GM18507 (cell line): Measurements from ENCODE around the gene ABCD4.
"Not testable (repeated sequence)": the region's sequence is repeated elsewhere in the genome, so short reads cannot be mapped to it uniquely, and the experiment has no call there.

Source experiments
- DNase-seq: peaks from one replicate; pipeline ENCODE4 v3.0.0; 2011; ENCODE audit warnings: low read depth; ENCODE audit not compliant: insufficient read length; ENCODE audit errors: extremely low spot score
- FAIRE-seq: peaks from 2 replicates; lab custom pipeline; 2011; peaks lifted over from hg19 to GRCh38; lab: Jason Lieb, UNC

The ABCD4 gene

DNA sequence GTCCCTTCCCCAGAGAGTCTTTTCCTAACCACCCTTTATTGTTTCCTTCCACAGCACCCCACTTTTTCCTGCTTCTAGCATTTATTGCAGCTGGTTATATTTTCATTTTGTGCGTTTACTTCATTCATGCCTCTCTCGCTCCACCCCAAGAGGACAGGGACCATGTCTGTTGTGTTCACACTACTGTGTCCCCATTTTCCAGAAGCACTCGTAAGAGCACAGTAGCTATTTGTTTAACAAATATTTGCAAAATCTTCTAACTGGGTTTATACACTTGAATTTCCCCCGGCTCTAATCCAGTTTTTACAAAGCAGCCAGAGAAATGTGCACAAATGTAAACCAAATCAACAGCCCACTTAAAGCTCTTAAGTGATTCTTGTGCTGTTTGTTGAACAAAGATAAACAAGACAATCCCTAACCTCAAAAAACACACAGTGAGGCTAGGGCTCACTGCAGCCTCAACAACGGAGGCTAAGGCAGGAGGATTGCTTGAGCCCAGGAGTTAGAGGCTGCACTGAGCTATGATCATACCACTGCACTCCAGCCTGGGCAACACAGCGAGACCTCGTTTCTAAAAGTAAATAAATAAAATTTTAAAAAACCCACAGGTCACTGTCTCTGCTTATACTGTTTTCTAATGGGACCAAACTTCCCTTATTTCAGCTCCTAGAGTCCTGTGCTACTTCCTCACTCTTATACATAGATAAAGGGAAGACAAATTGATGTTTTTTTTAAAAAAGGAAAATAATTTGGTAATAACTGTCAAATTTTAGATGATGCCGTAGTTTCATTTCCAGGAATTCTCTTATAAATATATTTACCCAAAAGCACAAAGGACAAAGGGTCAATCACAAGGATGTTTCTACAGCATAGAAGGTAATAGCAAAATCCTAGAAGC lies 6.6 kb upstream of the ABCD4 start:
- DNase-seq = no peak

DNA sequence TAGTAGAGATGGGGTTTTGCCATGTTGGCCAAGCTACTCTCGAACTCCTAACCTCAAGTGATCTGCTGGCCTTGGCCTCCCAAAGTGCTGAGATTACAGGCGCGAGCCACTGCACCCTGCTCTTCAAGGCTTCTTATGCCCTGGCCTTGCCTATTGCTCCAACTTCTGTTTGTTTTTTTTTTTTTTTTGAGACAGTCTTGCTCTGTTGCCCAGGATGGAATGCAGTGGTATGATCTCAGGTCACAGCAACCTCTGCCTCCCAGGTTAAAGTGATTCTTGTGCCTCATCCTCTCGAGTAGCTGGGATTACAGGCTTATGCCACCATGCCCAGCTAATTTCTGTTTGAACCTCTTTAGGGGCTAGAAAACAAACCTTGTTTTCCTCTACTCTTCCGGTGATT lies 6.0 kb upstream of the ABCD4 start:
- FAIRE-seq (no peak), DNase-seq (no peak)

More for the DNA sequence above, 6.6 kb upstream of the ABCD4 start:
- no peak for FAIRE-seq

DNA sequence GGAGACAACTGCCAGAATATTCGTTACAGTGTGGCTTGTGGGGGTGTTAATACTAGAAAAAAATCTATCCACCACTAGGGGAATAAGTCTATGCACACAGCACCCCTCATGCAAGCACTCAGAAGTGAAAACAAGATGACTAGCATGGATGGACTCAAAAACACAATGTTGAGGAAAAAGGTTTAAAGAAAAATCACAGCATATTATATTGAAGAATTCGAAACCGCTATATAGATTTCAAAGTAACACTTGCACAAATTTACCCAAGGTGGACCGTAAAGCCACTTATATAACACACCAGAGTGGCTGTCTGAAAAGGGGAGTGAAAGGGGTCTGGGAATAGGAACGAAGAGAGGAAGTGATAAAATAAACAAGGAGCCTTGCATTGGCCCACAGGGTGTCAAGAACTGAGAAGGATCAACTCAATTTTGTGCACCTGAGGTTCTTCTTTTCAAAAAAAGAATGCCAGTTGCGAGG lies 544 bp downstream of the ABCD4 start:
- DNase-seq = peak; percentile 33
- peak; percentile 62 for FAIRE-seq

DNA sequence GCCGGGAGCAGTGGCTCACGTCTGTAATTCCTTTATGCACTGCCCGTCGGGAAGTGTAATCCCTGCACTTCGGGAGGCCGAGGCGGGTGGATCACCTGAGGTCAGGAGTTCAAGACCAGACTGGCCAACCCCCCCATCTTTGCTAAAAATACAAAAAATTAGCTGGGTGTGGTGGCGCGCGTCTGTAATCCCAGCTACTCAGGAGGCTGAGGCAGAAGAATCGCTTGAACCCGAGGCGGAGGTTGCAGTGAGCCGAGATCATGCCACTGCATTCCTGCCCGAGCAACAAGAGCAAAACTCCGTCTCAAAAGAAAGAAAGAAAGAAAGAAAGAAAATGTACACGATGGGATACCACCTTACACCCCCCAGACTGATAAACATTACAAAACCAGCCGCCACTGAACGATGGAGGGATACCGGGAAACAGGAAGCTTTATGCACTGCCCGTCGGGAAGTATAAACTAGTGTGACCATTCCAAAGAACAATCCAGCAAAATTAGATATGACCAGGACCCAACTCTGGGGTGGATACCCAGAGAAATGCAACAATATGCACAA lies 1.1 kb downstream of the ABCD4 start:
- DNase-seq (no peak), FAIRE-seq (no peak)

DNA sequence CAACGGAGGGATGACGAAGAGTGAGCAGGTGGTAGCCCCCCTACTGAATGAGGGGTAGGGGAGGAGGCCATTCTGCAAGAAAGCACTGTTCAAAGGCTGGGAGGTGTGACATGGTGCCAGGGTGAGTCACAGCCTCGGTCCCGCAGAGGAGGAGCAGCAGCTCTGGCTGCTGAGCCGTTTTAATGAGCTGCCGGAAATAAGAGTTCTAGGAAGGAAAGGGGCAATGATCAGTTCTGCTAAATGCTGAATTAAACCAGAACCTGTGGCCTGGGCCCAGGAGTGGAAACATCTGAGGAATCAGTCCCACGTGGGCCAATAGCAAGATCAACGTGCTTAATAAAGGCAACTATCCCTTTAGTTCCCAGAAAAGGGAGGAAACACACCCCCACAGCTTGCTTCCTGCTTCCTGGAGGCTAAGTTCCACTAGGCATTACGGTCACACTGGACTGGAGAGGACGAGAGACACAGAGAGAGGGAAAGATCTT lies 3.6 kb downstream of the ABCD4 start:
- DNase-seq = no peak
- no peak for FAIRE-seq

DNA sequence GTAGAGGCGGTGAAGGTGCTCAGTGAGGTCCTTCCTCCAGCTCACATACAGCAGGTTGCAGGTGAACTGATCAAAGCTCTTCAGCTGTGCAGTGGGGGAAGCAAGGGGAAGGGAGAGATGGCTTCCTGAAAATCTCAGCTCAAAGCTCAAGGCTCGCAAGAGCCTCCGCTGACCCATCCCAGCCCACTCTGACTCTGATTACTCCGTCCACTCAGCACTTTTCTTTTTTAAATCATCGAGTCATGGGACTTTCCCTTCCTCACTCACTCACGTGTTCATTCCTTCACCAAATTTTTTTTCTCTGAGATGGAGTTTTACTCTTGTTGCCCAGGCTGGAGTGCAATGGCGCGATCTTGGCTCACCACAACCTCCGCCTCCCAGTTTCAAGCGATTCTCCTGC lies 4.7 kb downstream of the ABCD4 start:
- DNase-seq (no peak), FAIRE-seq (no peak)

DNA sequence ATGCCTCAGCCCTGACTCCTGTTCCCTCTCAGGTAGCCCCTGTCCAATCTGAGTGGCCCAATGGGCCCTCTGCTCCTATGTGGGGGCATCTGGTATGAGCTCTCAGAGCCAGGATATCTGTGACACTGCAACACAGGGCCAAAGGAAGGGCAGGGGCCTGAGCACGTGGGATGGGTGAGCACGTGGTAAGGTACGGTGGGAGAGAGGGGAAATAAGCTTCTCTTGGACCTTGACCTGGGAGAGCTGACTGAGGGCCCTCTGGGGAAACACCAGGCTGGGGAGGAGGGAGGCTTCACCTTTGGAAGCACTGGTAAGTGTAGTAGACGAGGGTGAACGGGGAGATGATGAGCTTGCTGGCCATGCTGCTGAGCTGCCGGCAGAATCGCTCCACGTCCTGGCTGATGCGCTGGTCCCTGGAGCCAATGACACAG lies 6.7 kb downstream of the ABCD4 start:
- FAIRE-seq = no peak
- DNase-seq = no peak

DNA sequence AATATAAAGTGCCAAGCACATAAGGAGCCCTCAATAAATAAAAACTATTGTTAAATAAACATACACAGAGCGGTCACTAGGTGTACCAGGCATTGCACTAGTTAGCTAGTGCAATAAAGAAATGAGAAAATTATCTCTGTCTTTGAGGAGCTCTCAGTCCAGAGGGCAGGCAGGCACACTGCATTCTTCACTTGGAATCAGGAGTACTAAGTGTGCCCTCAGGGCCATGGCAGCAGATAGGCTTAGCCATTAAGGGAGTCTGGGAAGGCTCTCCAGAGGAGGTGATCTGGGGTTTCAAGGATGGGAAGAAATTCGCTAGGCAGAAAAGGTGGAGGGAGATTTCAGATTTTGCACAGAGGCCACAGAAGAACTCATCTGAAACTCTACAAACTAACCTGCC lies 9.1 kb downstream of the ABCD4 start:
- DNase-seq (no peak), FAIRE-seq (no peak)

DNA sequence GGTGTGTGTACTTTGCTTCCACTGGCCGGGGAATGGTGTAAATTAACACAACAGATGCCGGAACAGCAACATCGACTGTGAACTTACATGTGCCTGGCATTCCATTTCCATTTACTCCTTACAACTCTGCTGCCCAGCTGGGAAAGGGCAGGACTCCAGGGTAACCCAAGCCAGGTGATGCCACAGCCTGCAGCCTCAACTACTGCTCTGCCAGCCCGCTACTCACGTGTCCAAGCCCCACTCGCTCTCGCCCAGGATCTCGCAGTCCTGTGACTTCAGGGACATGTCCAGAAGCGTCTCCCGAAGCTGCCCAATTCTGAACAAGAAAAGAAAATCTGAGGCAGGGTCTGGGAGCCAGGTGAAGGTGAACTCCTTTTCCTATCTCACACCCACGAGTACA lies 10.7 kb downstream of the ABCD4 start:
- no peak for FAIRE-seq
- no peak for DNase-seq

DNA sequence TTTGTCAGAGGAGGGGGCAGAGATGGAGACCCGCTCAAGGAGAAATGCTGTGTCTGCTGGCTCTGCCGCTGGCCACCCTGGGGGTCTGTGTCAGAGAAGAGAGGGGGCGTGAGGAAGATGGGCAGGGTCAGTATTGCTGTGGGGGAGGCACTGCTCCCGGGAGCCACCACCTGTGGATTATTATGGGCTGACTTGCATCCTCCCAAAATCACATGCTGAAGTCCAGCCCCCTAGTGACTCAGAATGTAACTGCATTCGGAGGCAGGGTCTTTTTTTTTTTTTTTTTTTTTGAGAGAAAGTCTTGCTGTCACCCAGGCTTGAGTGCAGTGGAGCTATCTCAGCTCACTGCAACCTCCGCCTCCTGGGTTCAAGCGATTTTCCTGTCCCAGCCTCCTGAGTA lies 12.3 kb downstream of the ABCD4 start:
- FAIRE-seq (peak; percentile 45), DNase-seq (no peak)

DNA sequence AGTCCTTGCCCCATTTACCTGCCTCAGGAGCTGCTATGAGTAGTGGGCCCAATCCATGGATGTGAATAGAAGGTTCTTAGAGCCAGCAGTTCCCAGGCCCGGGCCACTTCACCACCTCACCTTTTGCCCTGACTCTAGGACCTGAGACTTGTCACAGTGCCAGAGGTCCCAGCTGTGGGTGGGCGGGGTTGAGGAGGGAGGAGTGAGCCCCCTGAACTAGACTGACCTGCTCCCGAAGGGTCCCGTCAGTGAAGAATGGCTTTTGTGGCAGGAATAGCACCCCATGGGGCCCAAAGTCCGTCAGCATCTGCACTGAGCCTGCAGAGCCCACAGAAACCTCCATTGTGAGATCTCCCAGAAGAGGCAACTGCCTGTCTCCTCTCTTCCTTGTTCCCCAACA lies 12.9 kb downstream of the ABCD4 start:
- FAIRE-seq (no peak), DNase-seq (no peak)

DNA sequence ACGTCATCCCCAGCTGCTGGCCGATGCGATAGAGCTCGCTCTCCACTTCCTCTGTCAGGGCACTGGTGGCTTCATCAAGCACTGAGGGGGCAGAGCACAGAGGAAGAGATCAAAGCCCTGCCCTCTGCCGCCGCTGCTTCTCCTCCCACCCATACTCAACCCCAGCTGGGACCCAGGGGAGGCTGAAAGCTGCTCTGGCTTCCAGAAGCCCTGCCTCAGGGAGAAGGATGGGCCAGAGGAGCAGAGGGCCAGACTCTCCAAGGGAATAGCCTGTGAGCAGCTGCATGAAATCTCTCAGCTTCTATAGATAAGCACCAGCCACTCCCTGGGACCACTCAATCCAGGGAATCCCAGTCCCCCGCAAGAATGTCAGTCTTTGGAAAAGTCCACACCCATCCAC lies 16.0 kb downstream of the ABCD4 start:
- DNase-seq (no peak), FAIRE-seq (no peak)

DNA sequence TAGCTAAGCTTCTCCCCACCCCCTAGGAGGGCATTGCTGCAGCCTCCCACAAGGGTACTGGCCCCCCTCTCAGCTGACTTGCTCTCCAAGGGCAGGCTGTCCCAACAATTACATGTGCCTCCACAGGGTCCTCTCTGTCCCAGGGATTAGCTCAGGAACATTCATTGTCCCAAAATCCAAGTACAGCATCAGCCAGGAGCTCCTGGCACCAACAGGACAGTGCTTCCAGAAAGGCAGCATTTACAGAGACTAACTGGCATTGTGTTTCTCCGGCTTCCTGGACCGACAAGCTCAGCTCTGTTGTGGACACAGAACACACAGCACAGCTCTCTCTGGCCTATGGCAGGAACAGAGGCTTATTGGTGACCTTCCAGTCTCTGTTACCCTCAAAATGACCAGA lies 21.7 kb downstream of the ABCD4 start:
- DNase-seq = no peak
- FAIRE-seq = no peak

DNA sequence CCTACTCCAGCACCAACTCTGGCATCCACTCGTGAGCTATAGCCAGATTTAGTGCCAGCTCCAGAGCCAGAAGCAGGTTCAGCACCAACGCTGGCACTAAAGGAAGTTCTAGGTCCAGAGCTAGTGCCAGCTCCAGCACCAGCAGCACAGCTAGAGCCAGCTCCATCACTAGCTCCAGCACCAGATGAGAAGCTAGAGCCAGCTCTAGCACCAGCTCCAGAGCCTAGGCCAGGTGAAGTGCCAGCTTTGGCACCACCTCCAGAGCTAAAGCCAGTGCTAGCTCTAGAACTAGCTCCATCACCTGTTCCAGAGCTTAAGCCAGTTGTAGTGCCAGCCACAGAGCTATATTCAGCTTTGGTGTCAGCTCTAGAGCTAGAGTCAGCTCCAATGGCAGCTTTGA lies 24.7 kb downstream of the ABCD4 start:
- FAIRE-seq (no peak), DNase-seq (no peak)

DNA sequence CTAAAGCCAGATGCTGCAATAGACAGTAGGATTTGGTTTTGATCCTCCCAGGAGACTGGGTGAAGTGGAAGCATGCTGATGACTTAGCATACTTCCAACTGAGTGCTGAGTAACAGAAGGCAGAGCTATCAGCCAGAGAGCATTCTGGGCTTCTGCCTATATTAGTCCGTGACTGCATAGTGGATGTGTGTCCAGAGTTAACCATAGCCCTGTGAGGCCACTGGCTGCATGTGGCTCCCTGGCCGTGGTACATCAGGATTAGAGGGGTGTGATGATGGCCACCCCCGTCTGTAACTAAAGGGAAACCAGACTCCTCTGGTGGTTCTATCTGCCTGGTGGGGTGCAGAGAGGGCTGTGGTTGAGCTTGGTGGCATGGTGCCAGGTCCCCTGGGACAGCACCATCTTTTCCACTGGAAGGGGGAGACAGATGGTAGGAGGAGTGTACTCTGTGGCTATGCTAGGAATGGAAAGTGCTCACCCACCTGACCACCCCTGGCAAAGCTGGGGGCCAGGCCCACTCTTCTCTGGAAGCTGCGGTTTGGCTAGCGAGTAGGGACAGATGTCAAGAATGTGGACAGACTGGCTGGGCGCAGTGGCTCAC lies 27.4 kb downstream of the ABCD4 start:
- no peak for FAIRE-seq
- DNase-seq = no peak

DNA sequence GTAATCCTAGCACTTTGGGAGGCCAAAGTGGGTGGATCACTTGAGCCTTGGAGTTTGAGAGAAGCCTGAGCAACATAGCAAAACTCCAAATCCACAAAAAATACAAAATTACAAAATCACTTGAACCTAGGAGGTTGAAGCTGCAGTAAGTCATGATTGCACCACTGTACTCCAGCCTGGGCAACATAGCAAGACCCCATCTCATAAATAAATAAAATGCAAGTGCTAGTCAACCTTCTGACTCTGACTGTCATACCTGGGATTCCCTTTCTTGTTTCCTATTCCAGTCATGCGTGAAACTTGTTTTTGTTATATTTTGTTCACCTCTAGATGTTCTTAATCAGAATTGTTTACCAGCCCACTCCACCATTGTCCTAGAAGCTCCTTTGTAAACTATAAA lies 31.4 kb downstream of the ABCD4 start:
- FAIRE-seq = no peak
- no peak for DNase-seq

DNA sequence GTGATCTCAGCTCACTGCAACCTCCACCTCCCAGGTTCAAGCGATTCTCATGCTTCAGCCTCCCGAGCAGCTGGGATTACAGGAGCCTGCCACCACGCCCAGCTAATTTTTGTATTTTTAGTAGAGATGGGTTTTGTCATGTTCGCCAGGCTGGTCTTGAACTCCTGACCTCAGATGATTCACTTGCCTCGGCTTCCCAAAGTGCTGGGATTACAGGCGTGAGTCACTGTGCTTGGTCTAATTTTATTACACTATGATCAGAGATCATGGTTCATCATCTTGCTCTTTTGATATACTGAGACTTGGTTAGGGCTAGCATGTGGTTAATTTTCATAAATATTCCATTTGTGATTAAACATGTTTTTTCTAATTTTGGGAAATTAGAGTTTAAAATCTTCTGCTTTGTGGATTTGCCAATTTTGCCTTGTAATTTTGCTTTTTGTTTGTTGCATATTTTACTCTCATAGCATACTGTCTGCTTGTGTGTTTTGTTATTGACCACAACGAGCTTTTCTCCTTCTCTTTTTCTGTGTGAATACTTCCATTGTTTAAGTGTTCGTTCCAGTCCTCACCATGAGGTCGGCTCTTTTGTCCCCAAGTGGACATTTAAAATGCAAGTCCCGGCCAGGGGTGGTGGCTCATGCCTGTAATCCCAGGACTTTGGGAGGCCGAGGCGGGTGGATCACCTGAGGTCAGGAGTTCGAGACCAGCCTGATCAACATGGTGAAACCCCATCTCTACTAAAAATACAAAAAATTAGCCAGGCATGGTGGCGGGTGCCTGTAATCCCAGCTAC lies 32.2 kb downstream of the ABCD4 start:
- not testable (repeated sequence) for DNase-seq, FAIRE-seq

DNA sequence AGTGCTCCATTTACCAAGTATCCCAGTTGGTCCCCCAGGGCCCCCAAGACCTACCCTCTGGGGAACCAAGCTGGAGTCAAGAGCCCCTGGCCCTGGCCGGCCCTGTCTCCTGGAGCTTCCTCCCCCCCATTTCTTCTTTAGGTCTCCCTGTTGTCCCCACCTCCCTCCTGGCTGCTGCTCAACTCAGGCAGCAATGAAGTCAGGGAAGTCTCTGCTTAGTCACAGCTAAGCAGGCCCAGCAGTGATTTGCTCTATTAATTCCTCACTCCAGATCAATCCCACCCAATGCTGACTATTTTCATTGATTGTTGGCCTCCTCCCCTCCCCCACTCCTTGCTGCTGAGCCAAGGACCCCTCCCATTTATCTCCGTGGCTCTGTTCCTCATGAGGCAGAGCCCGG lies 35.1 kb downstream of the ABCD4 start:
- FAIRE-seq (no peak), DNase-seq (no peak)

DNA sequence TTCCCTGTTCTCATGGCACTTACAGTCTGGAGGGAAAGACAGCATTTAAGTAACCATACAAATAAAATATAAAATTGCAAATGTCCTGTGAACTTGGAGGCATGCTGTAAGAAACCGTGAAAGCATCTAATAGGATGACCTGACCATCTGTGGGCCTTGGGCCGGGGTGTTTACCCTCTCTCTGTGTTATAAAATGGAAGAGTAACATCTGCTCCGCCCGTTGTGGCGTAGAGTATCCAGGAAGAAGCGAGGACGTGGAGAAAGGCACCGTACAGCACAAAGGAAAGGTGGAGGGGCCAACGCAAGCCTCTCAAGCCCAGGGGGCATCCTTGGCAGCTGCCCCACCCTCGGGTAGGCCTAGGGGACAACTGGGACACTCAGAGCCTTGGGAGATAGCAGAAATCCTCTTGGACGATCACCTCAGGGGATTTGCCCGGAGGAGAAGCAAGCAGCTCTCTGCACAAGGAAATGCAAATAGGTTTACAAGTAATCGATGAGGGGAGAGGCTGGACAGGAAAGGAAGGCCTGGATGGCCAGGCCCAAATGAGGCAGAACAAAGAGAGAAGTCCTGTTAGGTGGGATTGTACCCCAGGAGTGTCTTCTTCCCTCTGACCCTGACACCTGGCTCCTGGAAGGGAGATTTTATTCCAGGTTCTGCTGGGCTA lies 37.3 kb downstream of the ABCD4 start:
- no peak for FAIRE-seq
- no peak for DNase-seq
